Stimulated activated naive CD4-positive, alpha-beta T cell treated with Interleukin-2 at 50 U/mL for 16 hours (primary cell): ENCODE results near the gene PLA2G1B.
A peak's percentile ranks its signal among the peaks of the same experiment; 100 is the strongest.

Experiments
- DNase-seq: peaks from one replicate; lab custom pipeline; 2025; lab: John Stamatoyannopoulos, UW

Gene PLA2G1B

DNA sequence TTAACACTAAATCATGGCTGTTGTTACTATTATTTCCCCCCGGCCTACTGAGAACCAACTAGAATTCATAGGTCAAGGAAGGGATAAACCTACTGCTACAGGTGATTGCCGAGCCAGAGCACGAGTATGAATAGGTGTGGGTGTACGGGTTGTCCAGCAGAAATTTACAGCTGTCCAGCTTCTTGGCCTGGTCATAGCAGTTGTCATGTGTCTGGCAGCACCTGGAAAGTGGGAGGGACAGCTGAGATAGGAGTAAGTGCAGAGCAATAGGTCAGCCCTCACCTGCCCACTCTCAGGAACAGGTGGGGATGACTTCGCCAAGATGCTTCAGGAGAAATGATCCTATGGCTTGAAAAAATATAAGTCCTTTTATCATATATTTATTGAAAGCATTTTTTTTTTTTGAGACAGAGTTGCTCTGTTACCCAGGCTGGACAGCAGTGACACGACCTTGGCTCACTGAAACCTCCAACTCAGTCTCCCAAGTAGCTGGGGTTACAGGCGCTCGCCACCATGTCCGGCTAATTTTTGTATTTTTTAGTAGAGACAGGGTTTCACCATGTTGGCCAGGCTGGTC, 2.6 kb downstream of the PLA2G1B start:
- DNase-seq = no peak

DNA sequence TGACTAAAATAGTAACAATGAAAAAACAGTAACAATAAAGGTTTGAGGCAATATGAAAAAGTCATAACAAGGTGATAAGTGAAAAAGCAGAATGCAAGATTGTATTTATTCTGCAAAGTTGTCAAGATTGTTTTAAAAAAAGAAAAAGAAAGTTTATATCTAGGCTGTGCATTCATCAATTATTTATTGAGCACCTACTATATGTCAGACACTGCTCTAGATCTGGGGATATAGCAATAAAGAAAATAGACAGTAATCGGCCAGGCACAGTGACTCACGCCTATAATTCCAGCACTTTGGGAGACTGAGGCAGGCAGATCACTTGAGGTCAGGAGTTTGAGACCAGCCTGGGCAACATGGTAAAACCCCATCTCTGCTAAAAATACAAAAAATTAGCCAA, 3.8 kb downstream of the PLA2G1B start:
- no peak for DNase-seq

DNA sequence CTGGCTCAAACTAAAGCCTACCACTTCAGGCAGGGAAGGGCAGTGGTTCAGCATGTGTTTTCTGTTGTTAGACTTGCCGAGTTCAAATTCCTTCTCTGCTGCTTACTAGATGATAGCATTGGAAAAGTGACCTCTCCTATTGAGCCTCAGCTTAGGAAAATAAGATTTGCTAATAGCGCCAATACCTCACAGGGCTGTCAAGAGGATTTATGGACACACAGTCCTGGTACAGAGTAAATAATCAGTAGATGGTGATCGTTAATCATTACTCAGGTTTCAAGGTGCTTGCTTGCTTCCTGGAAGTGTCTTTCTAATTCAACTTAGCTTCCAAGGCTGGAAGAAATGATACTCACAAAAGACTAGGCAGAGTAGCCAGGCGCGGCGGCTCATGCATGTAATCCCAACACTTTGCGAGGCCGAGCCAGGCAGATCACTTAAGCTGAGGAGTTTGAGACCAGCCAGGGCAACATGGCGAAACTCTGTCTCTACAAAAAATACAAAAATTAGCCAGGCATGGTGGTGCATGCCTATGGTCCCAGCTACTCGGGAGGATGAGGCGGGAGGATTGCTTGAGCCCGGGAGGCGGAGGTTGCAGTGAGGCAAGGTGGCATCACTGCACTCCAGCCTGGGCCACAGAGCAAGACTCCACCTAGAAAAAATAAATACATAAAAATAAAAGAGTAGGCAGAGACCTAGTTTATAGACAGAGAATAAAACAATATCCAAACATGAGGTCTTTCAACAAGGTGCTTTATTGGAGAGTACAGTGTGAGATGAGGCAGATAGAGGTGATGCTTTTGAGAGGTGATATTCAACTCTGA, 6.0 kb downstream of the PLA2G1B start:
- no peak for DNase-seq

DNA sequence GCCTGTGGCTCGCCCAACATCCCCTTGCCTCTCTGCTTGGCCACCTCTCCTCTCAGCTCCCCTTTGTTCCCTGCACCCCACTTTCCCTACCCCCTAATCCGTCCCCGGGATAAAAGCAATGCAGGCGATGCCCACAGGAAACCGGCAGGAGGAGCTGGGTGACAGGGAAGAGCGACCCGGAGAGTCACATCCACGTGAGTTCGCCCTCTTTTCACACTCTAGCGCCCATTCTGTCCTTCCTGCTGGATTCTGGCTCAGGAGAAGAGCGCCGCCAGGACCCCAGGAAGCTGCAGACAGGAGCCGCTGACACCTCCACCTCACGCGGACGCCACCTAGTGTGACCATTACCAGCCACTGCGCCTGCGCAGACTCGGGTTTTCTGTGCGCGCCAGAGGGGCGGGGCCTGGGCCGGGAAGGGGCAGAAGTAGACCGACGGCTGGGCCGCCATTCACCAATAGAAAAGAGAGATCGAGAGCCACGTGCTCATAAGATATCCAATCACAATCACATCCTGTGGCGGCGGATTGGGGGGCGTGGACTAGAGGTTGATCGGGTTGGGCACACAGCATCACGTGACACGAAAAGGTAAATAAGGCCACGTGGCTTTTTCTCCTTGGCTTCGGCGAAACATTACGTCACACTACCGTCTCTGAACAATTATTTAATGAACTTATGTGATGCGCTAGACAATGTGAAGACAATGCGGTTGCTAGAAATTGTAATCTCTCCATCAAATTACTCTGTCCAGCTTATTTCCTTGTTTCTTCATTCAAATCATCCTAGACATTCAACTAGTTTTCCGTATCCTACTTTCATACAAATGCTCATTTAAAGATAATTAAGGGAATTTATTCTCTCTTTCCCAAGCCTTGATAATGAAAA, 10.1 kb downstream of the PLA2G1B start:
- peak; percentile 99 for DNase-seq

DNA sequence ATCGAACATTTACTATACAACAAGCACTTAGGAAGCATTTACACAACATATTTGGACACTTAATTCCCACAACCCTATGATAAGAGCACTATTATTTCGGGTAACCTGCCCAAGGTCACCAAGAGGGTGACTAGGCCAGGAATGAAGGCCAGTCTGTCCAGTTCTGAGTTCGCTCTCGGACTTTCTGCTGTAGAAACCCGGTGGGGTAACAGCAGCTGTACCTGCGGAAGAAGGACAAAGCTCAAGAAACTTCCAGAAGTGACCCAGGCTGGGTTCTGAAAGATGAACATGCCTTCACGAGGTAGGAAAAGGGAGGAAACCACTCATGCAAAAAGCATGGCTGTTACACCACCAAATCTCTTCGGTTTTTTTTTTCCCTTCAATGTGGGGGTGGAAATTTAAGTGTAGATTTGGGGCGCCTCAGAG, 10.8 kb downstream of the PLA2G1B start:
- no peak for DNase-seq

DNA sequence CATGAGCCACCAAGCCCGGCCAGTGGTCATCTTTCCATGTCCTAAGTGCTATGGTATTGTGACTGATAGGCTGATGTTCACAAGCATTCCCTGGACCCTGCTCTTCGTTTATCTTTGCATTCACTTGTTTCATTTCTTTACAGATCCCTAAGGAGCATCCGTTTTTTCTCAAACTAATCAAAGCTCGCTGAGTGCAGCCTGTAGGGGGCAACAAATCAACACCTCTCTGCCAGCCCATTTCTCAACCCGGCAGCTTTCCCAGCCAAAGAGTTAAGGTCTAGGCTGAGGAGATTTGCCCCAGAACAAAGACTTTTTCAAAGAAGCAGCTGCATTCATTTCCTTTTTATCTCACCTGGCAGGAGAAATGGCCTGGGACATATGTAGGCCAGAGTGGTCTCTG, 13.4 kb downstream of the PLA2G1B start:
- no peak for DNase-seq

DNA sequence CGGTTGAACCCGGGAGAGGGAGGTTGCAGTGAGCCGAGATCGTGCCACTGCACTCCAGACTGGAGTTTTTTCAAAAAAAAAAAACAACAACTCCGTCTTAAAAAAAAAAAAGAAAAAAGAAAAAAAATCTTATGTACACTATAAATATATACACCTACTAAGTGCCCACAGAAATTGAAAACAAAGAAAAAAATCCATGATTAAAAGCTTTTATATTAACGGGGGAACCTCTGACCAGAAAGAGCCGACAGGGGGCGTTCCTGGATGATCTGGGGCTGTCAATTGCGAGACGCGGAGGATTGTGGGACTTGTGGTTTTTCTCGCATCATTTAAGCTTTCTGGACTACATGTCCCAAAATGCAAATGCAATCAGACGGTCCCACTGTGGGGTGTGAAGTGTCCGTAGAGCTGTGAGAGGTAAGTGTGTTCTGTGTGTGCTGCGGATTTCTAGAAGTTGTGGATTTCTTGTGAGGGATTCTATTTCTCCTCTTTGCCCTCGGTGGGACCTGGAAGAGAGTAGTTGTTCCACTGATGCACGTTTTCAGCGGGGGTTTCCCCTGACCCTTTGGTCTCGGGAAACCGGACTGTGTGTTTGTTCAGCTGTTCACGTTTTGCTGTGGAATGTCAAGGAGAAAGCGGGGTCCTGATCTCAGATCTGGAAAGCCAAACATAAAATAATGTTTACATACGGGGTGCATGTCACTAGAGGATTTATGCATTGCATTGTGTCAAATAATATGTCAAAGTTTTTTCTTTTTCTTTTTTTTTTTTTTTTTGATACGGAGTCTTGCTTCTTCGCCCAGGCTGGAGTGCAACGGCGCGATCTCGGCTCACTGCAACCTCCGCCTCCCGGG, 25.4 kb downstream of the PLA2G1B start, which contains the start of gene SIRT4:
SIRT4 (plus strand) TSS at position 360 of the 854 bp plus-strand sequence. CDS start 1,241 bp downstream, outside the sequence.
- DNase-seq = peak; percentile 88

DNA sequence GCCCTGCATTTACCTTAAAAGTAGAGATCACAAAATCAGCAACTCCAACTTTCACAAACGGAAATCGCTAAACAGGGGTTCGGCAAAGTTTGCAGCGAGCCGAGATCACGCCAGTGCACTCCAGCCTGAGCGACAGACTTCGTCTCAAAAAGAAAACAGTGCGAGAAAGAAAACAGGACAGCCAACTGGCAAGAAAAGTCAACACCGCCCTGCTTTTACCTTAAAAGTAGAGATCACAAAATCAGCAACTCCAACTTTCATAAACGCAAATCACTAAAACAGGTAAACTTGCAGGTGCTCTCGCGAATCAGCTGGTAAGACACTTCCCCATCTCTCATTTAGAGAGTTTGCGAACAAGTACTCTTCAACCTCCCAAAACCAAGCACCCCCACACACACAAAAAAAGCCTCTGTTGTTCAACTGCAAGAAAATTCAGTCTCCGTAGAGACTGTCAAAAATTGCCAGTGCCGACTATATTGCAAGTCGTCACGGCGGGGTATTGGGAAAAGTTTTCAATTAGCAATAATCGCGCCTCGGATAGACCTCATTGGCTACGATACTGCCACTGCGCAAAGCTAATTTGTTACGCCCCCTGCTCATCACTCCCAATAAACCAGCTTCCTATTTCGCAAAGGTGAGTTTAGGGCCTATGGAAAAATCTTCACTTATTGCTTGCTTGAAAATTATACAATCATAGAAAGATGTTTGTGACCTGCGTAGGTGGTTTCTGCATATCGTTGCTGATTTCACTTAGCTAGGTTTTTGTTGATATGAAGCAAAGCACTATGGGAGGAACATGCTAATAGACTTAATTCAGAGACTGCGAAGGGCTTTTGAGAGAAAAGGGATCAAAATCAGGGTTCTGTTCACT, 34.7 kb downstream of the PLA2G1B start, which contains the start of gene RNU4-1:
RNU4-1 (minus strand) TSS at position 577 of the 871 bp plus-strand sequence.
- DNase-seq = peak; percentile 69

DNA sequence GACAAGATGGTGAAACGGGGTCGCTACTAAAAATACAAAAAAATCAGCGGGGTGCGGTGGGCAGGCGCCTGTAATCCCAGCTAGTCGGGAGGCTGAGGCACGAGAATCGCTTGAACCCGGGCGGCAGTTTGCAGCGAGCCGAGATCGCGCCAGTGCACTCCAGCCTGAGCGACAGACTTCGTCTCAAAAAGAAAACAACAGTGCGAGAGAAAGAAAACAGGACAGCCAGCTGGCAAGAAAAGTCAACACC, 35.2 kb downstream of the PLA2G1B start:
- DNase-seq = peak; percentile 27

DNA sequence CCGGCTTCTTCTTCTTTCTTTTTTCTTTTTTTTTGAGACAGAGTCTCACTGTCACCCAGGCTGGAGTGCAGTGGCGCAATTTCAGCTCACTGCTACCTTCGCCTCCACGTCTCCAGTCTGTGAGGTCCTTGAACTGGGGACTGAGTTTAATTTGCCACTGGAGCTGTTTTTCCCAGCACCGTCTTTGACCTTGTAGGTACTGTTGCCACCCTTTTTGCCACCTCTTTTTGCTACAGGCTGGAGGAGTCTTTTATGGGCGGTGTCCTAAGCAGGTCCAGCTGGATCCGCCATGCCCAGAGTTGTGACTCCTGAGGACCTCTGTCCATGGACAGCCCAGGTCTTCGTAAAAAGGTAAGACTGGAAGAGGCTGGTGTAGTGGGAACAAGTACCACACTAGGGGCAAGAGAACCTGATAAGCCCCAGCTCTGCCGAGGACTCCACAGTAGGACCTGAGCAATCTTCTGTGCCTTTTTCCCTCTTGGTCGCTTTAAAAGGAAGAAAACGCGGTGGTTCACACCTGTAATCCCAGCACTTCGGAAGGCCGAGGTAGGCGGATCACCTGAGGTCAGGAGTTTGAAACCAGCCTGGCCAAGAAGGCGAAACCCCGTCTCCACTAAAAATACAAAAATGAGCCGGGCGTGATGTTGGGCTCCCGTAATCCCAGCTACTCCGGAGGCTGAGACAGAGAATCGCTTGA, 36.8 kb downstream of the PLA2G1B start:
- DNase-seq = peak; percentile 37

DNA sequence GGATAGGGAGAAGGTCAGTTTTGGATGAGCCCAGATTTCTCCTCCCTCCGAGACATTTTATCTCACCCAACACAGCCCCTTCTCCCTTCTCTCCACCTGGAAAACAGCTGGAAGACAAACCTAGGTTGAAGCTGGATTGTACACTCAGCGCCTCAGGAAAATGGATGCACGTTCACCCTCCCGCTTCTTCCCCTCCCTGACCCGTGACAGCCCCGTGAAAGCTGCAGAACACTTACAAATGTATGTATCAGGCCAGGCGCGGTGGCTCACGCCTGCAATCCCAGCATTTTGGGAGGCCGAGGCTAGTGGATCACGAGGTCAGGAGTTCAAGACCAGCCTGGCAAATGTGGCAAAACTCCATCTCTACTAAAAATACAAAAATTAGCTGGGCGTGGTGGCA, 40.1 kb downstream of the PLA2G1B start:
- DNase-seq = no peak

DNA sequence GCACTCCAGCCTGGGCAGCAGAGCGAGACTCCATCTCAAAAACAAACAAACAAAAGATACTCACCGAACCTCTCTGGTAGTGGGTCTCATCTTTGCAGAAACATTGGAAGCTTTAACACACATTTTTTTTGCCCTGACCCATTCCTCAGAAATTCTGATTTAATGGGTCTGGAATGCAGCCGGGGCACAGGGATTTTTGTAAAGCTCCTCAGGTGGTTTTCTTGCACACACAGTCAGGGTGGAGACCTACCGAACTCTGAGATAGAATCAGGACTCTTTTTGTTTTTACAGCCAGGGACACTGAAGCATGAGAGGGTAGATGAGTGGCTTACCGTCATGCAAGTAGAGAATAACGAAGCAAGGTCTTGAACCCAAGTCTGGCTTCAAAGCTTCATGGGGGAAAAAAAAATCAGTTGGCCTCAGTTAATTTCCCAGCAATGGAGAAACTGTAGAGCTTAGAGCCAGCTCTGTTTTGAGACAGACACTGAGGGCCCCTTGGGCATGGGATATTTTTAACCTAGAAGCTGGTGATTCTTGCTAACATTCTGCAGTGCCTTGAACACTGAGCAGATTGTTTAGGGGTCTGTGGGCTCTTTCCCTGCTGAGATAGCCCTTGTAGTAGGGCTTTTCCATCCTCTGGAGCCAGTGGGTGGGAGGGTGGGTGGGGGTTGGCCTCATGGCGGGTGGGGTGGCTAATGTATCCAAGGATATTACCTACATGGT, 40.6 kb downstream of the PLA2G1B start:
- no peak for DNase-seq

DNA sequence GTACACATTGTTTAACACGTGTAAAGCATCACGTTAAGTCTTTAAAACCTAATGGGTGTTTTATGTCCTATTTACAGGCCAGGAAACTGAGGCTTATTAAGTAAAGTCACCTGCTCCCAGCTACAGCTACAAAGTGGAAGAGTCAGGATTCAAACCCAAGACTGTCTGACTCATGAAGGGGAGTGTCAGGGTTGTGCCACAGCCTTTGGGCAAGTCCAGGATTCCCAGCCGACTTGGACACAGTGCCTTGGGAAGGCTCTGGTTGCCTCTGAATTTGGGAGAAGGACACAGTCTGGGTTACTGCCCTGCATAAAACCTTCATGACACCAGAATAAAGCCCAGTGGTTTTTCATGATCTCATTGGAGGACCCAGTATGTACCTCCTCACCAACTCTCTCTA, 43.2 kb downstream of the PLA2G1B start:
- no peak for DNase-seq

DNA sequence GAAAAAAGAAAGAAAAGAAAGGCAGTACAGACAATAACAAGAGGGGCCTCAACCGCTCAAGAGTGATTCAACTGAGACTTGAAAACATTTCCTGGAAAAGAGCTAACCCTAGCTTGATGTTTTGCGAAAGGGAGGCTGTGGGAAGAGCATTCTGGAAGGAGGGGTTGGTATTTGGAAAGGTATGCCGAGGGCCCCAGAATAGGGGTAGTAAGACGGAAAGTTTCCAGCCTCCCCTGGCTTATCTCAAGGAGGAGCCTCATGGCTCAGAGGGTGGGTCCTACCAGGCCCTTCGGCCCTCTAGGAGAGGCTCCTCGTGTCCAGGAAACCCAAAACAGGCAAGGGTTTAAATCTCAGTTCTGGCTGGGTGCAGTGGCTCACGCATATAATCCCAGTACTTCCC, 44.3 kb downstream of the PLA2G1B start:
- DNase-seq = no peak

DNA sequence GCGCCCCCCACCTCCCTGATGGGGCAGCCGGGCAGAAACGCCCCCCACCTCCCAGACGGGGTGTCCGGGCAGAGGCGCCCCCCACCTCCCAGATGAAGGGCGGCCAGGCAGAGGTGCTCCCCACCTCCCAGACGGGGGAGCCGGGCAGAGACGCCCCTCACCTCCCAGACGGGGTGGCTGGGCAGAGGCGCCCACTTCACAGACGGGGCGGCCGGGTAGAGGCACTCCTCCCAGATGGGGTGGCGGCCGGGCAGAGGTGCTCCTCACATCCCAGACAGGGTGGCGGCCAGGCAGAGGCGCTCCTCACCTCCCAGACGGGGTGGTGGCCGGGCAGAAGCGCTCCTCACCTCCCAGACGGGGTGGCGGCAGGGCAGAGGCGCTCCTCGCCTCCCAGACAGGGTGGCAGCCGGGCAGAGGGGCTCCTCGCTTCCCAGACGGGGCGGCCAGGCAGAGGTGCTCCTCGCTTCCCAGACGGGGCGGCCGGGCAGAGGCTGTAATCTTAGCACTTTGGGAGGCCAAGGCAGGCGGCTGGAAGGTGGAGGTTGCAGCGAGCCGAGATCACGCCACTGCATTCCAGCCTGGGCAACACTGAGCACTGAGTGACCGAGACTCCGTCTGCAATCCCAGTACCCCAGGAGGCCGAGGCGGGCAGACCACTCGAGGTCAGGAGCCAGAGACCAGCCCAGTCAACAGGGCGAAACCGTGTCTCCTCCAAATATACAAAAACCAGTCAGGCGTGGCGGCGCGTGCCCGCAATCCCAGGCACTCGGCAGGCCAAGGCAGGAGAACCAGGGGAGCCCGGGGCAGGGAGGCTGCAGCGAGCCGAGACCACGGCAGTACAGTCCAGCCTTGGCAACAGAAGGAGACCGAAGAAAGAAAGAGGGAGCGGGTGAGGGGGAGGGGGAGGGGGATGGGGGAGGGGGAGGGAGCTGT, 49.2 kb downstream of the PLA2G1B start:
- no peak for DNase-seq

DNA sequence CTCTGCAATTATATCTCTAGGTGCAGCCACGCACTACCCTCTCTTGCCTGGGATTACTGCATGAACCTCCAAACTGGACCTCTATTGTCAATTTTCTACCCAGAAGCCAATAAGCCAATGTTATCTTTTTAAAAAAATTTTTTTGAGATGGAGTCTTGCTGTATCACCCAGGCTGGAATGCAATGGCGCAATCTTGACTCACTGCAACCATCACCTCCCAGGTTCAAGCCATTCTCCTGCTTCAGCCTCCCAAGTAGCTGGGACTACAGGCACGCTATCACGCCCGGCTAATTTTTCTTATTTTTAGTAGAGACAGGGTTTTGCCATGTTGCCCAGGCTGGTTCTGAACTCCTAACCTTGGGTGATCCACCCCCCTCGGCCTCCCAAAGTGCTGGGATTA, 50.8 kb downstream of the PLA2G1B start:
- DNase-seq = no peak
